Activated CD8-positive, alpha-beta memory T cell treated with anti-CD3 and anti-CD28 coated beads, Interleukin-2, amount 50 U/mL, for 48 hours (primary cell): Measurements from ENCODE around the gene SACS.
"Not testable (repeated sequence)": the region's sequence is repeated elsewhere in the genome, so short reads cannot be mapped to it uniquely, and the experiment has no call there.

Experiments
- DNase-seq: peaks from one replicate; pipeline ENCODE4 v3.0.0-alpha.2; 2020

Gene SACS

DNA sequence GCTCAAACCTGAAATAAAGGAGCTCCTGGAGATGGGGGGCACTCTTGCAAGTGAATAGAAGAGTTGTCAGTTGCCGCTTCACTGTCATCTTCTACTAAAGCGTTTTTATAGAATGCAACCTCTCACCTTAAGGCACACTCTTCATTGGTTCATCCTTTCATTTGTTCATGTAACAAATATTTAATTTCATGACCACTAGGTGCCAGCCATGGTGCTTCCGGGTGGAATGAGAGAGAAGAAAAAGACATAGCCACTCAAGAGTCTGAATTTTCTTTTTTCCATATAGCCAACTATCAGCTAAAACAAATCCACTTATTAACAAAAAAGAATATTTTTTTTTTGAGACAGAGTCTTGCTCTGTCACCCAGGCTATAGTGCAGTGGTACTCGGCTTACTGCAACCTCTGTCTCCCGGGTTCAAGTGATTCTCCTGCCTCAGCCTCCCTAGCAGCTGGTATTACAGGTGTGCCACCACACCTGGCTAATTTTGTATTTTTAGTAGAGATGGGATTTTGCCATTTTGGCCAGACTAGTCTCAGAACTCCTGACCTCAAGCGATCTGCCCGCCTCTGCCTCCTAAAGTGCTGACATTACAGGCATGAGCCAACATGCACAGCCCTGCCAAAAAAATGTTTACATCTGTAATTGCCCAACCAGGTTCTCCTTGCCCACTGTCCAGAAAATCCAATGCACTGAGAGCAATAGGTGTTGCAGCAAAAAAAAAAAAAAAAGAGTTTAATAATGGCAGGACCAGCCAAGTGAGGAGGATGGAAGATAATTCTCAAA, 22.1 kb upstream of the SACS start:
- no peak for DNase-seq

DNA sequence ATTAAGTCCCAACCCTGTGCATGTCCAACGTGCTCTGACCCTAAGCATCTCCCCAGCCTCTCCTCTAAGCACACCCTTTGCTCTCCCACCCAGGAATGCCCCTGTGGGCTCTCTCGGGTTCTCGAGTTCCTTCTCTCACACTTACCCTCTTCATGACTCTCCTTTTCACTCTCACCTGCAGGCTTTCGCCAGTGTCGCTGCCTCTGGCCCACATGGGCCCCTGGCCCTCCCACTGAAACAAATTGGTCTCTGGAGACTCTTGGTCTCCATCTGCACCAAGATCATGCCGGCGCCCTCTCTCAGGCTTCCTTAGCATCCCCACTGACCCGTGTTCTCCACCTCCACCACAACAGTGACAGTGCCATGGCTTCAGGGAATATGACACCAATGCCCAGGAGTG, 19.6 kb upstream of the SACS start:
- DNase-seq: no peak

DNA sequence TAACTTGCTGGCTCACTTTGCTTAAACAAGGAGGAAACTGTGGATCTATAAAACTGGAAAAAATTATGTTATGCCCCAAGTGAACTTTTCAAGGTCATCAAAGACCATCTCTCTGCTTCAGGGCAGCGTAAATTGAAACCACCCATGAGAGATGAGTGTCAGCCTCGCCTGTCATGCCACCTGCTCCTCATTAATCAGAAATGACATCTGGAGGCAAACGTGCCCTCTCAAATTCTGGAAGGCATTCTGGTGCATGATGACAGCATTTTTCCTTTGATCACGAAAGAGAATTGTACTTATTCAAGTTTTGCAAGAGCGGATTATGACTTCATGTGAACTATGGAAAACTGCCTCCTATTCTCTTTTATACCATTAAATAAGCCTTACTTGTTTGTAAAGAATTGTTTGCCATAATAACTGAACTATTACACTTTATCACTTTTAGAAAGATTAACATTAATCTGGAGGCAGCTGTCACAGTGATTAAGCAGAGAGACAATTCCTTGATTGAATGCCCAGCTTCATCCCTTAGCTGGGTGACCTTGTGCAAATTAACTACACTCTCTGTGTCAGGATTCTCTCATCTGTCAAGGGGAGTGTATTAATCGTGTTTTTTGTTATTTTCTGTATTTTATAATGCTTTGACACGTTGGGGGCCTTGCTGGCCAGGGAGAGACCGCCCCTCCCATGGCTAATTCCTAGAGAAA, 17.0 kb upstream of the SACS start:
- no peak for DNase-seq

DNA sequence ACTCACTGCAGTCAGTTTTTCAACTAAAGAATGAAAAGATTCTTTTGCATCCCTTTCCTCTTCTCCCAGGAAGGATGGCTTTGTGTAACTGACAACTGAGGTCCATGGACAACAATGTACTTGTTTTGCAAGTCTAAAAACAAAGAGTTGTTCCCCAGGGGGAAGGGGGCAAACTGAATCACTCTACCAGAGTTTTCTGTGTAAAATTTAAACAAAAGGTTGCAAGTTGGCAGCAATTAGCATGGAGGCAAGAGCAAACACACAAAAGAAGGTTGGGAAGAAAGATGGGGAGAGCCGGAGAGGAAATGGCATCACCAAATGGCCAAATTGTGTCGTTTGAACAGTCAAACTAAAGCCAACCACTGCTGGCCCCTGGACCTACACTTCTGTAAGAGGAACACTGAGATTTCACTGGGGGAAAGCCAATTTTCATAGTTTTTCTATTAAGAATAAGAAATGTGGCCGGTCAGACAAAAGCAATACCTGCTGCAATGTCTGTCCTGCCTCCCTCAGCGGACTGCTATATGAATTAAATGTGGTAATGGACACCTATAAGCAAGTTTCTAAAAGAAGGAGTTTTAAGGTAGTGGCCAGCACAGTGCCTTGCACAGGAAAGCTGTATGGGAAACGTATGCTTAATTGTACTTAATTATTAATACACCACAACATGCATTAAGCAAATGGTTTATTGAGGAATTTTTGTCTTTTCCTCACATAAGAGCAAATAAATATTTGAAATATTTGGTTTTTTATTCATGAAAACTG, 16.1 kb upstream of the SACS start:
- no peak for DNase-seq

DNA sequence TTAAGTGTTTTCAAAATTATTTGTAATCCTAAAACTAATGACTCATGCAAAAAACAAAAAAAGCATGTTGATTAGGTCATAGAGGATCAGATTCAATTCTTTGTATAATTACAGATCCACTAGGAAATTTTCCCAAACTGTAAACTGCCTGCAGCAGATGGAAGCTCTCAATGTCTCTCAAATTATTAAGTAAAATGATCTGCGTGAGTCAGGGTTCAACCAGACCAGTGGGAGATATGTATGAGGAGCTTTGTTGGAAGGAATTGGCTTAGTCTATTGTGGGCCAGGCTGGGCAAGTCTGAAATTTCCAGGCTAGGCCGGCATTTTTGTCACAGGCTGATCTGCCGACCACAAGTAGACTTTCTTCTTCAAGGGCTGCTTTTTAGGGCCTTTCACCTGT, 14.4 kb upstream of the SACS start:
- DNase-seq: no peak

DNA sequence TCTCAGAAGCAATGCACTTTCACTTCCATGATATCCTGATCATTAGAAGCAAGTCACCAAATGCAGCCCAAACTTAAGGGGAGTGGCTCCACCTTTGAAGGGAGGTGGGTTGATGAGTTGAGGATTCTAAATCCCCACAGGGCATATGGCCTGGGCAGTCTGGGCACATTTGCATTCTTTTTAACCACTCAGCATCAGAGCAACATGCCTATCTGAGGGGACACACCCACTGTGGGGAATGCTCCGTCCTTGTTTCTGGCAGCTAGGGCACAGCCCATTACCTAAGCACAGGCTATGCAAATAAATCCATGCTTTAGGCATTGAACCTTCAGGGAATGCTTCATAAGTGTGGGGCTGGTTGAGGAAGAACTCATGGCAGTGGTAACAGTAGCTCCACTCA, 12.3 kb upstream of the SACS start:
- DNase-seq: no peak

DNA sequence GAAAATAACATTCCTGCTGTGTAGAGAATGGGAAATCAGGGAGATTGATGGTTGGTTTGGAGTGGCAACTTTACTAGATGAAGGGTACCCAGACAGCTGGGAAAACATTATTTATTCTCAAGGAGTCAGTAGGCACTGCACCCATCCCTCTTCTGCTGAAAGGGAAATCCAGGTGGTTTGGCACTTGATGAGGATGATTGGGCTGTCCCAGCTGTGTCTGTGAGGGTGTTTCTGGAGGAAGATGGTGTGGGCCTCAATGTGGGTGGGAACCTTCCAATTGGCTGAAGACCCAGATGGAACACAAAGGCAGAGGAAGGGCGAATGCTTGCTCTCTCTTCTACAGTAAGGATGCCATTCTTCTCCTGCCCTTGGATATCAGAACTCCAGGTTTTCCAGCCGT, 10.4 kb upstream of the SACS start:
- DNase-seq: no peak

DNA sequence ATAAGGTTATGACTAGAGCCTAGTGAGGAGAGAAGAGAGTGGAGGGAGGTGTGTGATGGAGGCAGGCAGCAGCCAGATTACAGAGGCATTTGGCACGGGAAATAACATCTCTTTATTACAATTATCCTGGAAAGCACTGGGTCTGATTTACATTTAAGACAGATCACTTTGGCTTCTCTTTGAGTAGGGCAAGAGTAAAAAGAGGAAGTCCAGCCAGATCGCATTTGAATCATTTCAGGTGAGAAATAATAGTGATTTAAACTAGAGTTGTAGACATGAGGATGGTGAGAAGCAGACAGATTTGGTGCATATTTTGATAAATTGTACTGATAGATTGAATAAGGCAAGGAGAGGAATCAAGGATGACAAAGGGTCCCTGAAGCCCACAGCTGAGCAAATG, 9.6 kb upstream of the SACS start:
- no peak for DNase-seq

DNA sequence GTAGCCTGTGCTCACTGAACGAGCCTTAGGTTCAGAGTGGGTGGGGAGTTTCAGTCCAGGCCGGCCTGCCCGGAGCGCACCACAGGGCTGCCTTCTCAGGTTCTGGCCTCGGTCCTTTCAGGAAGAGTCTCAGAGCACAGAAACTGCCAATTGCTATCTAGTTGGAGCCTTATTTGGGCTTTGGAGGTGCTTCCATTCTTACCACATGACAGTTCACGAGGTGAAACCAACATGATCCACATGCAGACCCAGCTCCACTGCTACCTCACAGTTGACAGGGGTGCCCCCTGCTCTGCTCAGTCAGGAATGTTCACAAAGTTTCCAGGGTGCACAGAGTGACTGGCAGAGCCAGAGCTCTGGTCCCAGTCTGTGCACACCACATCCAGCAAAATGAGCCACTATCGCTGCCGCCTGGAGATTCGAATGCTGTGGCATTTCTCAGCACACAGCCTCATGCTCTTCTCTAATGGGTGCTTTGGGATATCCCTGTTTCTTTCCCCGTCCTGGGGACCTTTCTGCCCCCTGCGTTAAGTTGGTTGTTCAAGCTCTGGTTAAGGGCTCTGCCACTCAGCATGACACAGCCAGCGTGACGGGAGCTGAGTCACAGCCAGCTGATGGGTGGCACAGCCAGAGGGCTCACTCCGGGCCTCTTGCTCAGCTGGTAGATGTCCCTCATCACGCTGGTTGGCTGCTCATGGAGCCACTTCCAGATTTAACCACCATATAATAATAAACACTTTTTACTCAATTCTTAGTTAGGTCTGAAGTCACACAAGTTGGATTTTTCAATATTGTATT, 7.5 kb upstream of the SACS start:
- DNase-seq: no peak

DNA sequence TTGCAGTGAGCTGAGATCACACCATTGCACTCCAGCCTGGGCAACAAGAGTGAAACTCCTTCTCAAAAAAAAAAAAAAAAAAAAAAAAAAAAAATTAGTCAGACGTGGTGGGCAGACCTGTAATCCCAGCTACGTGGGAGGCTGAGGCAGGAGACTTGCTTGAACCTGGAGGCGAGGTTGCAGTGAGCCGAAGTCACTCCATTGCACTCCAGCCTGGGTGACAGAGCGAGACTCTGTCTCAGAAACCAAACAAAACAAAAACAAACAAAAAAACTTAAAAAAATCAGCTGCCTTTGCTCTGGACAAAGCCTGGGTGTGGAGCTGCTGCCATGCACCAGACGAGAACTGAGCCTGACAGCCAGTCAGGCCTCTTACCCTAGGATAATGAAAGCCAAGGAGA, 6.8 kb upstream of the SACS start:
- DNase-seq: not testable (repeated sequence)

DNA sequence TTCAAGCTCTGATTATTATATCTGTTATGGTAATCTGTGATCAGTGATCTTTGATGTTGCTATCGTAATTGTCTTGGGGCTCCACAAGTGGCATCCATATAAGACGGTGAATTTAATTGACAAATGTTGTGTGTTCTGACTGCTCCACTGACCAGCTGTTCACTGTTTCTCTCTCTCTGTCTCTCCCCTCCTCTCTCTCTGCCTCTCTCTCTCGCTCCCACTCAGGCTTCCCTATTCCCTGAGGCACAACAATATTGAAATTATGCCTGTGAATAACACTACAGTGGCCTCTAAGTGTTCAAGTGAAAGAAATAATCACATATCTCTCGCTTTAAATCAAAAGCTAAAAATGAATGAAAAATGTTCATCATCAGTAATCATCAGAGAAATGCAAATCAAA, 4.4 kb upstream of the SACS start:
- no peak for DNase-seq

DNA sequence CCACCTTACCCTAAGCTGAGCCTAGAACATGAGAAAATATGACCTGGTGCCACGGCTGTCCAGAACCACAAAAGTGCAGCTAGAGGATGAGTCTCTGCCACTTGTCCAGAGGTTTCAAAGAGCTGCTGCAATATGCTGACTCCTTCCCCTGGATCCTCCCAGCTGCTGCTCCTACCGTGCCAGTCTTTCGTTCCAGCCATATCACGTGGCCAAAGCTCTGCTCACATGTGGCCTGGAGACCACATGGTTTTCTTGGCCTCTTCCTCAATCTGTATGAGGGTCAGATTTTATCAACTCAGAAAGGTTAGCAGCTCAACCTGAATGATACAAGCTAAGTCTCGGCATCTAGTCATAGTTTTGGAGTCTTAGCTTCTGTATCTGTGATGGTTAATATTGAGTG, 3.2 kb upstream of the SACS start:
- DNase-seq: no peak

DNA sequence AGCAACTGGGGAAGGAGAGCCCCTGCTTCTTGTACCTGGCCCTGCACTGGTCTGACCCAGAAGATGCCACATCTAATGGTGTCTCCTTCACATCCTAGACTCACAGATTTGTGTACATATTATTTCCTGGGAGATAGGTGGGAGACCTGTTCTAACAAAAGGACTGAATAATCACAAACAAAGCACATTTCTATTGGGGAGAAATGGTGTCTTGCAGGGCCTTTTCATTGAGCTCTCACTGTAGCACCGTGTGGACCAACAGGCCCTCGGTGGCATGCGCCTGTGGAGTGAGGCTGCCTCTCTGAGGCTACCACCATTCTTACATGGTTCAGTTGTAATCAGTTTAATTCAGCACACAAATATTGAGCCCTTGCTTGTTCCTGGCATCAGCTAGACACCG, 989 bp upstream of the SACS start:
- no peak for DNase-seq

DNA sequence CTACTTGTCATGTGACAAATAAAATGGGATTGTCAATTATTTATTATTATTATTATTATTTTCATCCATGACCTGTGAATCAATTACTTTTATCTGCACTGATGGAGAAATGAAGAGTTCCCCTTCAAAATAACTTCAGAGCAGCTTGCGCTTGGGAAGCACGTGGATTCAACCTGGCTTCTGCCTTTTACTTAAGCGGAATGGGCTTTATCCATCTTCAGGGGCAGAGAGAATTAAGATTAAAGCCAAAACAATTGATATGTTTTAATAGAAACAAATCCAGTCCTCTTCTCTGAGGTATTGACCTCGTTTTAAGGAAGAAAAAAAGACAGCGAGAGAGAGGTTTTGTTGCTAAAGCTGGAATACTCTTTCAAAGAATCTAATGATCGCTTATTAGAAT, 876 bp downstream of the SACS start:
- no peak for DNase-seq

DNA sequence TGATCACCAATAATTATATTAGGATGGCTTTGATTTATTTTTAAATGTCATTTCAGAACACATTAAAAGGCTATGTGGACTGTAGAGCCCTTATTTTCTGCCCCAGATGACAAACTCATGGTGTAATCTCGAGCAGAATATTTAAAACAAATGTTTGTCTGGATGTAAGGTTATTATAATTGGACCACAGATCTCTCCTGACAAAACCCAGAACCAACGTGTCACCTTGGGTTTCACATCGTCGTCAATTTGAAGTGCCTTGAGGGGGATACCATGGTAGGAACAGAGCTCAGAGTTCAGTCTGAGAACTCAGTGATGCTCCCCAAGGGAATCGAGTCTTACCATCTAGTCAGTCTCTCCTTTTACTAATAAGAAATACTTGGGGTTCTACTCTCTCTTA, 2.8 kb downstream of the SACS start:
- DNase-seq: no peak

DNA sequence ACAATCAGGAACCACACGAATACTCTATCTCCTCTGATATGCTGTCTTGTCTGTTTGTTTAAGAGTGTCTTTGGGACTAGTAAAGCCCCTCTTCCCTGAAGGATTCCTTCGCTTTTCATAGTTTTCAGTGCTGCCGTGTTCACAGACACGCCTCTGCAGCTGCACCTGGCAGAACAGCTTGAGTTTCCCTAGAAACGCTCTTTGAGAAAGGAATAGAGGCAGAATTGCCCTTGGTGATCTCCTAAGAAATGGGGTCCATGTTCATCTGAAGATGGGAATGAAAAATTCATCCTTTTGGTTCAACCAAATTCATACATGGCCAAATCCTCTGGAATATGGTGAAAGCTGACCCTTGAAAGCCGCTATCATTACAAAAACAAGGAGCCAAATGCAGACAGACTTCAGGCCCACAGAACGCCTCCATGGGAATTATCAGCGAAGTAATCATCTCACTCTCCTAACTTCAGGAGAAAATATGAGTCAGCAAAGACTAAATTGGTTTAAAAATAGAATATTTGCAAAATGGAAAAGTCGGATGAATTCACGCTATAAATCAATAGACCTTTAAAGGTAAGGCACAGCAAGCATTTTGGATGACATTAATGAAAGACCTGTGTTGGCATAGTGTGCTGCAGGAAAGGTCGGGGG, 5.5 kb downstream of the SACS start:
- no peak for DNase-seq

DNA sequence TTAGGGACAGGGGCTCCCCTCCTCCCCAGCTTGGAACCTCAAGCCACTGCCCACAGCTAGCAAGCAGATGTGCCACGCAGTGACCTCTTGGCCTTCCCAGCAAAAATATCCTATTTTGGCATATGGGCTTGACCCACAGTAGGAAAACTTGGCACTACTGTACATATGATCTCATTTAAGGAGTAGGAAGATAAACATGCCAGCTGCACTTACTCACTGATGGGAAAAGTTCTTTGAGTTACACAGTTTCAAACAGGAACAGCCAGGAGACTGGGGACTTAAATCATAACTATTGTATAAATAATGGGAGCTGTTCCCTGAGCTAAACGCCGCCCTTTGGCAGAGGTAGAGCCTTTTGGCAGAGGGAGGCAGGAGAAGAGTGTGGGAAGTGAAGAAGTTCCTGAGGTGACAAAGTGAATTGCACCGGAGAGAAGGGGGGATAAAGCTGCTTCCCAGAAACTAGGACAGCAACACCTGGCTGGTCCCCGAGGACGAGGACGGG, 6.1 kb downstream of the SACS start:
- DNase-seq: no peak

DNA sequence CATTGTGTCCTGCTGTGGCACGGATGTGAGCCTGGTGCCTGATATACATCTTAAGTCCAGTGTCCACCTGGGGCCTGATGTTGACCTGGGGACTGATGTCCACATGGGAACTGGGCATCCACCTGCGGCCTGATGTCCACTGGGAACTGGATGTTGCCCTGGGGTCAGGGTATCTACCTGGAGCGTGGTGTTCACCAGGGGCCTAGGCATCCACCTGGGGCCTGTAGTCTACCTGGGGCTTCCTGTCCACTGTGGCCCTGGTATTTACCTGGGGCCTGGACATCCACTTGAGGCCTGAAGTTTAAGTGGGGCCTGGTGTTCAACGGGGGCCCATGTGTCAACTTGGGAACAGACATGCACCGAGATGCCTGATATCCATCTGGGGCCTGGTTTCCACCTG, 11.9 kb downstream of the SACS start:
- no peak for DNase-seq

DNA sequence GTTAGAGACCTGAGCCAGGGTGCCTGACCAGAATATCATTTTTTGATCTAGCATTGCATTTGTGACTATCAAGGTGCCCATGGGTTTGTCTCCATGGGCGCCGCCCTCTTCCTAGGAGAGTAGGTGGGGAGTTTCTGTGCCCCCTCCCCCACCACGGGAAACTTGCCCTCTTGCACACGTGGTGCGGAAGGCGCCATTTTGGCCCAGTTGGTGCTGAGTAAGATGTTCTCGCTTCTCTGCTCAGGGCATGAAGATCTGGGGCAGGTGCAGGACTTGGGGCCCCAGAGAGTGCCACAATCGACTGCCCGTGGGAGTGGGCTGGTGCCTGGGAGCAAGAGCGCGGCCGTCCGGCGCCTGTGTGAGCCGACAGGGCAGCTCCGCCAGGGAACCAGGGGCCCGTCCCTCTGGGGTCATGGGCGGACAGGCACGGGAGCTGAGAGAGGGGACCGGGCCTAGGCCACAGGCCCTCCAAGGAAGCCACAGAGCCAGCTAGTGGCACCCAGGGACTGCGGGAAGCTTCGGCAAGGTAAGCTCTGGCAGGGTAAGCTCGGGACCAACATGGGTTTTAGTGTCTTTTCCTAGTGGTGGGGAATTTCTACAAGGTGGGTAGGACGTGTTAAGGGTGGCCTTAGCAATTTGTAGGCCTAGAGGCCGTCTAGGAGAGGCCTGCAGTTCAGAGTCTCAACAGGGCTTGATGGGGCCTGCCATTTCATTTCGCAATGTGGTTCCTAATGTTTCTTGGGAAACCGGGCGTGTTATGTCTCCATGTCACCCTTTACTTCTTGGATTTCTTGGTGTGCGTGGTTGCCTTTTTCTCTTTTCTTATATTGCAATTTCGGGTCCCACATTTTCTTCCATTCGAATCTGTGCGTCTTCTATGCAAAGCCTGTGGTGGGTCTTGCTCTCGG, 14.5 kb downstream of the SACS start:
- DNase-seq: no peak

DNA sequence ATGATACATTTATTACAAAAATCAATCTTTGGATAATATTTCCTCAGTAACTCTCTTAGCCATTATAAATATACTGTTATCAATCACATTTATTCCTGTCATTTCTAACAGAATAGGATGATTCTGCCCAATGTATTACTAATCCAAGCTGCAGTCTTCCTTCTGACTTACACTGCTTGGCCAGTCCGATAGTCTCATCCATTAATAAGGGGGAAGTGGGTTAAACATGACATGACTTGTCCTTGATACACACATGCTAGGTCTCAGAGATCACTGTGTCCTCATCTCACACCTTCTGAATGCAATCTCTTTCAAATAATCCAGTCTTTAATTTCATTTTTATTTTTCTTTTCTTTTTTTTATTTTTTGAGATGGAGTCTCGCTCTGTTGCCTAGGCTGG, 18.8 kb downstream of the SACS start:
- DNase-seq: no peak

DNA sequence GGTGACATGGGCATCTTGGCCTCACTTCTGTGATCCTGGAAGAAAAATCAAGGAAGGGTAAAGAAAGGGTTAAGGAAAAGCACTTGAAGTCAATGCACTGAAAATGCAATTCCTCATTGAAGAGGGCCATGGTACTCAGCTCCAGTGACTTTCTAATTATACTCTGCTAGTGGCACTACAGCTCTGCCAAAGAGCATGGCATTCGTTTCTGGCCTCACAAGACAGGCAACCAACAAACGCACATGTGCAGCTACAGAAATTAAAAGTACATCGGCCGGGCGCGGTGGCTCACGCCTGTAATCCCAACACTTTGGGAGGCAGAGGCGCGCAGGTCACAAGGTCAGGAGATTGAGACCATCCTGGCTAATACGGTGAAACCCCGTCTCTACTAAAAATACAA, 21.8 kb downstream of the SACS start:
- DNase-seq: no peak
